CD14-positive monocyte (primary cell): Measurements from ENCODE around the gene MCF2. TPM values are rescaled to one million over a fixed set of nuclear protein-coding genes. Genes with fewer than 3 reads are reported as not detected.

Source experiments
- DNase-seq, 3 donors: peaks; one replicate each; pipeline ENCODE4 v3.0.0-alpha.2; 2011 to 2022
- H2AFZ ChIP-seq: 2 replicates; pipeline ENCODE4 v1.6.0; 2012; ENCODE audit warnings: mild to moderate bottlenecking, low read depth, low read length, inconsistent platforms; ENCODE audit not compliant: insufficient read depth, poor library complexity, severe bottlenecking
- H3K27ac ChIP-seq, 2 donors: 1 replicate in 1 of 2; 2 replicates in 1 of 2; pipeline ENCODE4 v1.5.1; 2012 to 2013; ENCODE audit warnings: low read length in 2 of 2, control low read depth in 1 of 2, inconsistent platforms in 1 of 2, low read depth in 1 of 2, mild to moderate bottlenecking in 1 of 2
- H3K27me3 ChIP-seq, 2 donors: one replicate each; pipeline versions ENCODE4 v1.6.0 to v1.6.1; 2011 to 2013; ENCODE audit warnings: low read length in 2 of 2; ENCODE audit not compliant: control insufficient read depth in 2 of 2, insufficient read depth in 2 of 2
- H3K36me3 ChIP-seq, 2 donors: replicated peaks in 1 of 2; 1 replicate in 1 of 2; 2 replicates in 1 of 2; pipeline versions ENCODE4 v1.5.1 to v1.6.1; 2012 to 2013; ENCODE audit warnings: low read length in 2 of 2, control low read depth in 1 of 2, inconsistent platforms in 1 of 2, mild to moderate bottlenecking in 1 of 2; ENCODE audit not compliant: insufficient read depth in 2 of 2, control insufficient read depth in 1 of 2
- H3K4me1 ChIP-seq, 2 donors: 1 replicate in 1 of 2; 2 replicates in 1 of 2; pipeline versions ENCODE4 v1.5.1 to v1.6.1; 2012 to 2013; ENCODE audit warnings: low read length in 2 of 2, control low read depth in 1 of 2, inconsistent platforms in 1 of 2, mild to moderate bottlenecking in 1 of 2, moderate library complexity in 1 of 2; ENCODE audit not compliant: insufficient read depth in 2 of 2, control insufficient read depth in 1 of 2
- H3K4me2 ChIP-seq: replicated peaks from 2 replicates; pipeline ENCODE3; 2012; ENCODE audit warnings: low read length, moderate library complexity, mild to moderate bottlenecking; ENCODE audit not compliant: poor library complexity, severe bottlenecking; ENCODE audit errors: extremely low read depth
- H3K4me3 ChIP-seq, 3 experiments: fragments of 200-600 bp in 1 of 3; sonication (generic) in 1 of 3; replicated peaks in 1 of 3; 1 replicate in 2 of 3; 2 replicates in 1 of 3; pipeline ENCODE4 v1.5.1; 2011 to 2013; ENCODE audit warnings: low read length in 3 of 3, mild to moderate bottlenecking in 3 of 3, control low read depth in 2 of 3, low read depth in 2 of 3, inconsistent platforms in 1 of 3, moderate library complexity in 1 of 3
- H3K79me2 ChIP-seq: 2 replicates; pipeline ENCODE4 v1.6.0; 2012; ENCODE audit warnings: mild to moderate bottlenecking, control low read depth, inconsistent platforms, low read length, moderate library complexity; ENCODE audit not compliant: insufficient read depth
- H3K9ac ChIP-seq: 2 replicates; pipeline ENCODE4 v1.6.0; 2017; ENCODE audit warnings: low read length, mild to moderate bottlenecking; ENCODE audit not compliant: insufficient read depth, poor library complexity, severe bottlenecking
- H3K9me3 ChIP-seq, 2 donors: replicated peaks in 1 of 2; 1 replicate in 1 of 2; 2 replicates in 1 of 2; pipeline versions ENCODE4 v1.5.1 to v1.6.1; 2012 to 2013; ENCODE audit warnings: low read length in 2 of 2, control low read depth in 1 of 2; ENCODE audit not compliant: control insufficient read depth in 1 of 2, insufficient read depth in 1 of 2
- H4K20me1 ChIP-seq: 2 replicates; pipeline ENCODE4 v1.6.0; 2012; ENCODE audit warnings: mild to moderate bottlenecking, low read length, control low read depth, moderate library complexity; ENCODE audit not compliant: insufficient read depth
- H3K27ac Mint-ChIP-seq, 7 donors: one replicate each; pipeline ENCODE4 v1.8.0; 2020; ENCODE audit warnings: mild to moderate bottlenecking in 7 of 7, mixed read lengths in 7 of 7, moderate library complexity in 6 of 7, inconsistent platforms in 2 of 7
- H3K27me3 Mint-ChIP-seq, 3 donors: one replicate each; pipeline ENCODE4 v1.8.0; 2021 to 2022; ENCODE audit warnings: low read depth in 3 of 3, mild to moderate bottlenecking in 3 of 3, mixed read lengths in 3 of 3, moderate library complexity in 3 of 3, inconsistent platforms in 1 of 3
- H3K36me3 Mint-ChIP-seq, 2 donors: one replicate each; pipeline ENCODE4 v1.8.0; 2020; ENCODE audit warnings: mixed read lengths in 2 of 2, inconsistent platforms in 1 of 2, mild to moderate bottlenecking in 1 of 2
- H3K4me1 Mint-ChIP-seq: one replicate; pipeline ENCODE4 v1.8.0; 2020; ENCODE audit warnings: mild to moderate bottlenecking, mixed read lengths
- H3K4me3 Mint-ChIP-seq, 2 donors: one replicate each; pipeline ENCODE4 v1.8.0; 2020; ENCODE audit warnings: mild to moderate bottlenecking in 2 of 2, mixed read lengths in 2 of 2, moderate library complexity in 1 of 2
- H3K9me3 Mint-ChIP-seq, 7 donors: one replicate each; pipeline ENCODE4 v1.8.0; 2020 to 2022; ENCODE audit warnings: mixed read lengths in 7 of 7, mild to moderate bottlenecking in 6 of 7, moderate library complexity in 6 of 7, inconsistent platforms in 2 of 7
- CTCF ChIP-seq: fragments of 200-600 bp; IDR thresholded peaks from one replicate; pipeline ENCODE4 v1.8.0; 2022; ENCODE audit warnings: antibody characterized with exemption, mild to moderate bottlenecking
- WGBS: methylation state at CpG from one replicate; pipeline ENCODE4 v1.1.5; 2013; ENCODE audit warnings: missing lambda C conversion rate; ENCODE audit not compliant: insufficient coverage; 5-methylcytosine and 5-hydroxymethylcytosine counted together
- intact Hi-C, 2 donors: fragments of 100-400 bp; cut with micrococcal nuclease; formaldehyde crosslinking; loops; one replicate each; pipeline versions ENCODE4 v1.15.0 to v1.15.1; 2023
- polyA plus RNA-seq, 3 donors: library from polyadenylated mRNA; depleted of rRNA in 1 of 3; unstranded in 2 of 3; stranded (reverse) in 1 of 3; fragments of 300-500 nt in 2 of 3; fragments of >200 nt in 1 of 3; fragmentation: Illumina TruSeq in 2 of 3; gene quantifications; 1 replicate in 2 of 3; 2 replicates in 1 of 3; pipeline ENCODE4 v1.2.3, GENCODE V29; 2012 to 2021

The MCF2 gene
- polyA plus RNA-seq, 3 donors: 0.40 TPM; not detected in 2

GRCh38 chrX:139563251-139563650, 144.7 kb downstream of the MCF2 start:
- Histone ChIP-seq H3K36me3 (no peaks in the 10 kb centered on the region), H3K4me2 (no peak overlapping the region), H3K27me3 (no peaks in the 10 kb centered on the region), H2AFZ (no peak overlapping the region), H3K9ac (no peak overlapping the region), H3K4me1 (peaks cover 0 to 2% of the 10 kb centered on the region in 2 donors), H3K4me3 (no peak overlapping the region), H3K27ac (no peak overlapping the region), H4K20me1 (no peaks in the 10 kb centered on the region), H3K9me3 (no peaks in the 10 kb centered on the region), H3K79me2 (no peaks in the 10 kb centered on the region)
- Mint-ChIP-seq H3K9me3 (no peaks in the 10 kb centered on the region), H3K4me1 (peaks cover 3% of the 10 kb centered on the region), H3K27me3 (peaks cover 1 to 5% (median 3%) of the 10 kb centered on the region in 3 donors), H3K27ac (no peak overlapping the region), H3K4me3 (no peak overlapping the region), H3K36me3 (no peaks in the 10 kb centered on the region)
- TF ChIP-seq CTCF: no peak
- no CpG with 5 or more reads among the region's 5 CpGs for WGBS
- DNase-seq: no peak
- intact Hi-C loops: no loop called here

GRCh38 chrX:139560221-139560620, 147.7 kb downstream of the MCF2 start:
- Mint-ChIP-seq H3K9me3 (no peaks in the 10 kb centered on the region), H3K36me3 (no peaks in the 10 kb centered on the region)

More at GRCh38 chrX:139560221-139560620, 147.7 kb downstream of the MCF2 start:
- no peak overlapping the region for H3K4me3 ChIP-seq
- no peak overlapping the region for H3K4me2 ChIP-seq
- no peak overlapping the region for H3K27ac ChIP-seq
- no peaks in the 10 kb centered on the region for H3K9me3 ChIP-seq
- H3K27me3 ChIP-seq: no peaks in the 10 kb centered on the region
- Mint-ChIP-seq H3K27ac (no peak overlapping the region), H3K4me1 (peaks cover 10% of the 10 kb centered on the region), H3K27me3 (peaks cover 0 to 3% (median 1%) of the 10 kb centered on the region in 3 donors), H3K4me3 (no peak overlapping the region)
- intact Hi-C loops: no loop called here
- H3K79me2 ChIP-seq: no peaks in the 10 kb centered on the region
- H4K20me1 ChIP-seq: no peaks in the 10 kb centered on the region
- DNase-seq: no peak
- TF ChIP-seq CTCF: no peak
- H2AFZ ChIP-seq: no peak overlapping the region
- H3K36me3 ChIP-seq: no peaks in the 10 kb centered on the region
- H3K4me1 ChIP-seq: peaks cover 8% of the 10 kb centered on the region in 2 donors
- H3K9ac ChIP-seq: no peak overlapping the region
